HG03565 (cell line): ENCODE data around the gene CILP2.

Source experiments
- ATAC-seq: cut with Tn5 transposase; IDR thresholded peaks from one replicate; pipeline ENCODE4 v1.9.1; 2021; ENCODE audit warnings: mild to moderate bottlenecking, moderate library complexity; ENCODE audit not compliant: unreplicated experiment

Gene CILP2

GRCh38 chr19:19562665-19563347 lies 24.7 kb downstream of the CILP2 start:
- no peak for ATAC-seq

- ATAC-seq, result no peak
These were observed 25.3 kb downstream of the CILP2 start for GRCh38 chr19:19563348-19563848.

GRCh38 chr19:19566306-19566705 lies 28.2 kb downstream of the CILP2 start:
- no peak for ATAC-seq

GRCh38 chr19:19567391-19567790 lies 29.3 kb downstream of the CILP2 start:
- no peak for ATAC-seq

GRCh38 chr19:19568802-19569756 lies 31.0 kb downstream of the CILP2 start:
- no peak for ATAC-seq

- no peak for ATAC-seq
These were observed 32.5 kb downstream of the CILP2 start for GRCh38 chr19:19570571-19570970.

GRCh38 chr19:19571071-19571786 lies 33.2 kb downstream of the CILP2 start:
- no peak for ATAC-seq

- no peak for ATAC-seq
These were observed 37.3 kb downstream of the CILP2 start for GRCh38 chr19:19575411-19575810.

GRCh38 chr19:19578252-19578651 lies 40.2 kb downstream of the CILP2 start:
- ATAC-seq, result no peak

GRCh38 chr19:19579533-19580361 lies 41.7 kb downstream of the CILP2 start:
- no peak for ATAC-seq

GRCh38 chr19:19580418-19580817 lies 42.4 kb downstream of the CILP2 start:
- ATAC-seq, result no peak

- ATAC-seq, result no peak
These were observed 43.3 kb downstream of the CILP2 start for GRCh38 chr19:19581391-19581790.

- no peak for ATAC-seq
These were observed 44.4 kb downstream of the CILP2 start for GRCh38 chr19:19582471-19582870.

- no peak for ATAC-seq
These were observed 46.3 kb downstream of the CILP2 start for GRCh38 chr19:19584356-19584755.

GRCh38 chr19:19587771-19588170 lies 49.7 kb downstream of the CILP2 start:
- ATAC-seq, result no peak

GRCh38 chr19:19588546-19588945 lies 50.5 kb downstream of the CILP2 start:
- no peak for ATAC-seq

GRCh38 chr19:19591133-19591825 lies 53.2 kb downstream of the CILP2 start:
- peak; percentile 61 for ATAC-seq

- no peak for ATAC-seq
These were observed 54.6 kb downstream of the CILP2 start for GRCh38 chr19:19592690-19593089.

GRCh38 chr19:19594381-19594780 lies 56.3 kb downstream of the CILP2 start:
- no peak for ATAC-seq
